Measurements from ENCODE around the gene ITFG2.
"Not testable (repeated sequence)": the region's sequence is repeated elsewhere in the genome, so short reads cannot be mapped to it uniquely, and the experiment has no call there.

Gene ITFG2

GRCh38 chr12:2864198-2864597, 51.7 kb downstream of the ITFG2 start:
- no peak for DNase-seq

- DNase-seq: not testable (repeated sequence)
These were observed 56.6 kb downstream of the ITFG2 start for GRCh38 chr12:2868986-2869632.
